ENCODE data around the gene FAM186B.

- TF ChIP-seq CTCF (IDR thresholded peaks at IDR 0.05) (no peak), POLR2A (IDR thresholded peaks at IDR 0.05) (no peak), EP300 (IDR thresholded peaks at IDR 0.05) (no peak), POLR2AphosphoS5 (IDR thresholded peaks at IDR 0.05) (no peak)
Observed at GRCh38 chr12:49556391-49557186, 48.9 kb downstream of the FAM186B start.
